ENCODE data around the gene RNF152. TPM values are rescaled to one million over a fixed set of nuclear protein-coding genes. Genes with fewer than 3 reads are reported as not detected.

The RNF152 gene
- polyA plus RNA-seq, 3 donors, result 8.4 to 14.5 (median 10.5) TPM

- no peak for DNase-seq (ENCODE audit: extremely low read depth in 1 of 11, low read depth in 9 of 11, low spot score in 4 of 11)
Observed at GRCh38 chr18:61900504-61901281, 7.9 kb upstream of the RNF152 start.

DNA sequence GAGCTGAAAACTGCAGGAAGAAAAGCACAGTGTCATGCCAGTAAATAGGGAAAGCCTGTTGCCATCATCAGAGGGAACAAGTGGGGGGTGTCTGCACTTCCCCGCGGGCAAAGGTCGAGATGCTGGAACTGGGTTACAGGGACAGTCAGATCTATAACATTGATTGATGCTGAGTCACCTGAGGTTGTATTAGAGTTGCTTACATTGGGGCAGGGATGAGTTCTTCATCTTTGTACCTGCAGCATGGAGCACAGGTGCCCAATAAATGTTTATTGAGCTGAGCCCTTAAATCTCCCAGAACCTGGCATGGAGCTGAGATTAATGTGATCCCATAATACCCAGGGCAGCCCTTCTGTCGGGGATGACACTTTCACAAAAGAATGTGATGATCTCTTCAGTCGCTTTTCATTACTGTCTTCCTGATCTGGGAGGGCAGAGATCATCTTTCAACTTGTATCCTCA, 5.9 kb upstream of the RNF152 start:
- no peak for DNase-seq (ENCODE audit: extremely low read depth in 1 of 11, low read depth in 9 of 11, low spot score in 4 of 11)

DNA sequence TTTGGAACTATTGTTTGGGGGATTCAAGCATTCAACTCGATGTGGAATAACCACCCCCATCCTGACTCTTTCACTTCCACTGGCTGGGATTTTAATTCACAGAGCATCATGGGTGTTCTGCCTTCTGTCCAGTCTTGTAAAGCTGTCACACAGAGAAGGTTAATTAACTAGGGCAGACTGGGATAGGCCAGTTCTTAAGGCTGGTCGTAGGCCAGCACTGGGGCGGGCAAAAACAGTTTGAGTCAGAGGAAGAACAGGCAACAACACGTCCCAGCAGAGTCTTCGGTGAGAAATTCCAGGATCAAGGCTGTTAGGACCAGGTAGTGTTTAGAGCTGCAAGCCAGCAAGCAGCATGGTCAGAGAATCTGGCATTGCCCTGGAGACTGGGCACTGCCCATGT, 4.0 kb upstream of the RNF152 start:
- DNase-seq (ENCODE audit: extremely low read depth in 1 of 11, low read depth in 9 of 11, low spot score in 4 of 11), result peak in 1 of 11 donors; percentile 24

DNA sequence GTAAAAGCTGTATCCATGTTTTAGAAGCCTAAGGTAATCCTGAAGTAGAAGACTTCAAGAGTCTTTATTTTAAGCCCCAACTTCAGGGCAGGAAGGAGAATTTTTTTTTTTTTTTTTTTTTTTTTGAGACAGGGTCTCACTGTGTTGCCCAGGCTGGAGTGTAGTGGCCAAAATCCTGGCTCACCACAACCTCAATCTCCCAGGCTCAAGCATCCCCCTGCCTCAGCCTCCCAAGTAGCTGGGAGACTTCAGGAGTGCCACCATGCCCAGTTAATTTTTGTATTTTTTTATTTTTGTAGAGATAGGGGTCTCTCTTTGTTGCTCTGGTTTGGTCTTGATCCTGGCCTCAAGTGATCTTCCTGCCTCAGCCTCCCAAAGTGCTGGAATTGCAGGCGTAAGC, 3.3 kb upstream of the RNF152 start:
- DNase-seq (ENCODE audit: extremely low read depth in 1 of 11, low read depth in 9 of 11, low spot score in 4 of 11), result no peak

GRCh38 chr18:61894751-61895524, 2.1 kb upstream of the RNF152 start:
- no peak for DNase-seq (ENCODE audit: extremely low read depth in 1 of 11, low read depth in 9 of 11, low spot score in 4 of 11)

DNA sequence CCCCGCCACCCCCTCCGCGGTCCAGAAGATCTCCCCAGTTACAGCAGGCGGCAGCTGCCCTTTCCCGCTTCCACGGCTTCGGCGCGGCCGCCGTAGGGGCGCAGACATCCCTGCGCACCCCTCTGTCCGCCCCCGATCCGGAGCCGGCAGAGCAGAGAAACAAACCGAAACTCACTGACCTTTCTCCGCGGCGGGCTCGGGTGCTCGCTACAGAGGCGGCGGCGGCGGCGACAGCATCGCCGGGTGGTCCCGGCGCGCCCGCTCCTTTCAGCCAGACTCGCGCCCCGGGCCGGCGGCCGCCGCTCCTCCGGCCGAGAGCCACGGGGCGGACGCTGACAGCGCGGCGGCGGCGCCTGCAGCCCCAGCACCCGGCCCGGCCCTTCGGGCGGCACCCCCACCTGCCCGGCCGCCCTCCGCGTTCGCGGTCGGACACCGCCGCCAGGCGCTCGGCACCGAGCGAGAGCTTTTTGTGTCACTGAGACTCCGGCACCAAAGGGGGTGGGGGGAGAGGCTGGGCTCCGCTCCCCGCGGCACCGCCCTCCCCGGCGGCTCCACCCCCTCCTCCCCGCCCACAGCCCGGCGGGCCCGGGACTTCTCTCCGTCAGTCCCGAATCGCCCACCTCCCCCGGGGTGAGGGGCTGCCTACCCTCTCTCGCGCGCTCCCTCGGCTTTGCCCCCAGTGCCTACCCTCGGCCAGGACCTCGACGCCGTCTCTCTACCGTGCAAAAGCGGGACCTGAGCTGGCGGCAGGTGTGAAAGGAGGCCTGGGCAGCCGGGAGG, 1.4 kb upstream of the RNF152 start:
- peak in 6 of 11 donors; percentile 62 to 79 (median 72) for DNase-seq (ENCODE audit: extremely low read depth in 1 of 11, low read depth in 9 of 11, low spot score in 4 of 11)

GRCh38 chr18:61893309-61893970, 633 bp upstream of the RNF152 start:
- DNase-seq (ENCODE audit: extremely low read depth in 1 of 11, low read depth in 9 of 11, low spot score in 4 of 11), result peak in 6 of 11 donors; percentile 53 to 70 (median 60)

GRCh38 chr18:61891894-61892293, 913 bp downstream of the RNF152 start:
- DNase-seq (ENCODE audit: extremely low read depth in 1 of 11, low read depth in 9 of 11, low spot score in 4 of 11), result no peak

DNA sequence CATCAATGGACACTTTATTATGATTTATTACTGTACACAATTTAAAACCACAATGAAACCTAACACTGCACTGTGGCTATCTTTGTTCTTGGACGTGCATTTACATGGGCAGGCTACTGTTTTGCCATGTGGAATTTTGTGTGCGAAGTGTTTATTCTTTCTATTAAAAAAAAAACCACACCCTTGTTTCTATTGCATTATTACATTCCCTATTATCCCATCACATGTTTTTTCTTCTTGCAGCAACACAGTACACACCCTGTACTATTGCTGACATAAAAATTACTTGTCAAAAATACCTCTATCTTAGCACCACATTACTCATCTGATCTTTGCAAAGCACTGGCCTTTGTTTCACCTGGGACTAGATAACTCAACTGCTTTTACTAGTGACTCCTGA, 1.5 kb downstream of the RNF152 start:
- no peak for DNase-seq (ENCODE audit: extremely low read depth in 1 of 11, low read depth in 9 of 11, low spot score in 4 of 11)

DNA sequence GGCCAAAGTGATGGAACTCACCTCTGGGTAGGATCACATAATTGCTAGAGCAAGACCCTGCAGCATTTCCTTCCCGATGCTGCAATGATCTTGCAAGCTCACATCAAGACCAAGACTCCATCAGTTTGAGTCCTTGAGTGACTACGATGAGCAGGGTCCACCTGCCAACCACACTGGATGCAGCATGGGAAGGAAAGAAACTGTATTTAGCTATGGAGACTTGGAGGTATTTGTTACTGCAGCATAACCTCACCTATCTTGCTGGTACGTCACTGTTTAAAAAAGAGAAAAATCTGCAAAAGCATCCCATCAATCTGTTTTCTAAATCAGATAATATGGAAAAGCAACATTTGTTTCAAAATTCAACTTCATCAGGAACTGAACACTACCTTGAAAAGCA, 2.5 kb downstream of the RNF152 start:
- no peak for DNase-seq (ENCODE audit: extremely low read depth in 1 of 11, low read depth in 9 of 11, low spot score in 4 of 11)

DNA sequence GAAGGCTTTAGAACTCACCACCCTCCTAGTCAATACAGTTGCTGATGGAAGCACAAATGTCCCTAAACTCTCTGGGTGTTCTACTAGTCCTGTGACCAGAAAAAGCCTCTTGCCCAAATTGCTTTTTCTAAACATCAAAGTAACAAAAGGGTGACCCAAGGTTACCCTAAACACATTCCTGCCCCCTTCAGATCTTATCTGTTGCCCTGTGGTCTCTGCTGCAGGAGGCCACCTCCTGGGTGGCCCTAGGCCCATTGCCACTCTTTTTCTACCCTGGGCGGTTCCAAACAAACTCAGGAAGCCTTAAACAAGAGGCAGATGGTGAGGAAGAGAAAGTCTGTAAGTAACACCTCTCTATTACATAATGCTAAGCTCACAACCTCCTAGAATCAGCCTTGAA, 3.3 kb downstream of the RNF152 start:
- DNase-seq (ENCODE audit: extremely low read depth in 1 of 11, low read depth in 9 of 11, low spot score in 4 of 11), result no peak

- no peak for DNase-seq (ENCODE audit: extremely low read depth in 1 of 11, low read depth in 9 of 11, low spot score in 4 of 11)
Observed at GRCh38 chr18:61888622-61889021, 4.2 kb downstream of the RNF152 start.

DNA sequence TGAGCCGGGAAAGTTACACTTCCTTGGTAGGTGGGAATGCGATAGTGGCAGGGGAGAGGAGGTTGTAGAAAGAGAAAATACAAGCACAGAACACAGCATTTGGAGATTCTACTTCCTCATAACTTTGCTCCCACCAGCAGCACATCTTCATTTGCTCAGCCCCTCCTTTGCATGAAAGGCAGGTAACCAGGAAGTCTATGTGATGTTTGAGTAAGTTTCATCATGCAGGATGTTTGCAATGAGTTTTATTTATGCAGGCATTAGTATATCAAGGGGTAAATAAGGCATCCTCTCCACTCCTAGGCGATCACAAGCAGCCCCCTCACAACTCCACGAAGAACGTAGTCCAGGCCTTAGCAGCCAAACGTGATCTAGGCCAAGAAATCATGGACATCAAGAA, 5.0 kb downstream of the RNF152 start:
- no peak for DNase-seq (ENCODE audit: extremely low read depth in 1 of 11, low read depth in 9 of 11, low spot score in 4 of 11)

- no peak for DNase-seq (ENCODE audit: extremely low read depth in 1 of 11, low read depth in 9 of 11, low spot score in 4 of 11)
Observed at GRCh38 chr18:61883547-61883946, 9.3 kb downstream of the RNF152 start.

GRCh38 chr18:61882296-61883004, 10.4 kb downstream of the RNF152 start:
- no peak for DNase-seq (ENCODE audit: extremely low read depth in 1 of 11, low read depth in 9 of 11, low spot score in 4 of 11)

- no peak for DNase-seq (ENCODE audit: extremely low read depth in 1 of 11, low read depth in 9 of 11, low spot score in 4 of 11)
Observed at GRCh38 chr18:61876899-61877298, 15.9 kb downstream of the RNF152 start.

GRCh38 chr18:61870151-61870550, 22.7 kb downstream of the RNF152 start:
- DNase-seq (ENCODE audit: extremely low read depth in 1 of 11, low read depth in 9 of 11, low spot score in 4 of 11), result peak in 4 of 11 donors; percentile 14 to 48 (median 26)

GRCh38 chr18:61869636-61870035, 23.2 kb downstream of the RNF152 start:
- DNase-seq (ENCODE audit: extremely low read depth in 1 of 11, low read depth in 9 of 11, low spot score in 4 of 11), result no peak
